Measurements from ENCODE around the gene CEP41.

GRCh38 chr7:130454959-130455358 is 14.1 kb upstream of the CEP41 start:
- TF ChIP-seq ZFX (IDR thresholded peaks at IDR 0.05), result no peak
- TF ChIP-seq, protein P1, sequence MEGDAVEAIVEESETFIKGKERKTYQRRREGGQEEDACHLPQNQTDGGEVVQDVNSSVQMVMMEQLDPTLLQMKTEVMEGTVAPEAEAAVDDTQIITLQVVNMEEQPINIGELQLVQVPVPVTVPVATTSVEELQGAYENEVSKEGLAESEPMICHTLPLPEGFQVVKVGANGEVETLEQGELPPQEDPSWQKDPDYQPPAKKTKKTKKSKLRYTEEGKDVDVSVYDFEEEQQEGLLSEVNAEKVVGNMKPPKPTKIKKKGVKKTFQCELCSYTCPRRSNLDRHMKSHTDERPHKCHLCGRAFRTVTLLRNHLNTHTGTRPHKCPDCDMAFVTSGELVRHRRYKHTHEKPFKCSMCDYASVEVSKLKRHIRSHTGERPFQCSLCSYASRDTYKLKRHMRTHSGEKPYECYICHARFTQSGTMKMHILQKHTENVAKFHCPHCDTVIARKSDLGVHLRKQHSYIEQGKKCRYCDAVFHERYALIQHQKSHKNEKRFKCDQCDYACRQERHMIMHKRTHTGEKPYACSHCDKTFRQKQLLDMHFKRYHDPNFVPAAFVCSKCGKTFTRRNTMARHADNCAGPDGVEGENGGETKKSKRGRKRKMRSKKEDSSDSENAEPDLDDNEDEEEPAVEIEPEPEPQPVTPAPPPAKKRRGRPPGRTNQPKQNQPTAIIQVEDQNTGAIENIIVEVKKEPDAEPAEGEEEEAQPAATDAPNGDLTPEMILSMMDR (conservative IDR thresholded peaks at IDR 0.05), result no peak
